Measurements from ENCODE around the gene IFRD1. TPM values are rescaled to one million over a fixed set of nuclear protein-coding genes. Genes with fewer than 3 reads are reported as not detected.

Gene IFRD1
- total RNA-seq, 2 experiments from 2014 or later = 198 to 205 TPM

DNA sequence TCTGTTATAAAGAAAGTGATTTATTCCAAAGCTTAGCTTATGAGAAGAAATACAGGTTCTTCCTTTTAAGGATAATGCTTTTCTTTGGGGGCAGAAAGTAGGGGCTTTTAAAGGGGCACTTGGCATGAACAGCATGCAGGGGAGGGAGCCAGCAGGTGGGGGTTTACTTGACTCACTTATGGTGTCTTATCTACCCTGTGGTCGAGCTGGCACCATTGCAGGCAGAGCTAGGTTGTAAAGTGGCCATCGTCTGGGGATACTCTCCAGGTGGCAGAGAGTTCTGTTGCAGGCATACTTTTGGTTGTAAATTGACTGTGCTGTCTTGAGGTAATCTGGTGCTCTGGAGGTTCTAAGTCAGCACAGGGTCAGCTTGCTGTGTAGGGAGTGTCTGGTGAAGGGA, 26.3 kb upstream of the IFRD1 start:
- Mint-ChIP-seq H3K27me3 (no peaks in the 10 kb centered on the region), H3K4me1 (ENCODE audit: low read depth) (peaks cover 24% of the 10 kb centered on the region), H3K36me3 (ENCODE audit: low read depth) (no peaks in the 10 kb centered on the region), H3K9me3 (no peaks in the 10 kb centered on the region), H3K4me3 (no peak overlapping the region), H3K27ac (no peak overlapping the region)
- CTCF ChIA-PET = no interaction called here
- ATAC-seq (ENCODE audit: poor library complexity) = no peak
- Histone ChIP-seq H3K27ac (ENCODE audit: low read depth in 1 of 2, low read length in 2 of 2) (no peak overlapping the region), H3K36me3 (ENCODE audit: insufficient read depth, low read length) (no peaks in the 10 kb centered on the region), H3K4me3 (ENCODE audit: low read length) (no peak overlapping the region), H3K27me3 (ENCODE audit: control insufficient read depth in 1 of 2, insufficient read depth in 2 of 2, low read length in 2 of 2) (no peaks in the 10 kb centered on the region), H3K4me1 (ENCODE audit: insufficient read depth, low read length) (peaks cover 15% of the 10 kb centered on the region), H3K9me3 (ENCODE audit: control insufficient read depth in 1 of 2, insufficient read depth in 1 of 2, low read length in 2 of 2) (no peaks in the 10 kb centered on the region)
- TF ChIP-seq, protein P1, sequence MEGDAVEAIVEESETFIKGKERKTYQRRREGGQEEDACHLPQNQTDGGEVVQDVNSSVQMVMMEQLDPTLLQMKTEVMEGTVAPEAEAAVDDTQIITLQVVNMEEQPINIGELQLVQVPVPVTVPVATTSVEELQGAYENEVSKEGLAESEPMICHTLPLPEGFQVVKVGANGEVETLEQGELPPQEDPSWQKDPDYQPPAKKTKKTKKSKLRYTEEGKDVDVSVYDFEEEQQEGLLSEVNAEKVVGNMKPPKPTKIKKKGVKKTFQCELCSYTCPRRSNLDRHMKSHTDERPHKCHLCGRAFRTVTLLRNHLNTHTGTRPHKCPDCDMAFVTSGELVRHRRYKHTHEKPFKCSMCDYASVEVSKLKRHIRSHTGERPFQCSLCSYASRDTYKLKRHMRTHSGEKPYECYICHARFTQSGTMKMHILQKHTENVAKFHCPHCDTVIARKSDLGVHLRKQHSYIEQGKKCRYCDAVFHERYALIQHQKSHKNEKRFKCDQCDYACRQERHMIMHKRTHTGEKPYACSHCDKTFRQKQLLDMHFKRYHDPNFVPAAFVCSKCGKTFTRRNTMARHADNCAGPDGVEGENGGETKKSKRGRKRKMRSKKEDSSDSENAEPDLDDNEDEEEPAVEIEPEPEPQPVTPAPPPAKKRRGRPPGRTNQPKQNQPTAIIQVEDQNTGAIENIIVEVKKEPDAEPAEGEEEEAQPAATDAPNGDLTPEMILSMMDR (IDR thresholded peaks at IDR 0.05) = no peak
- intact Hi-C loops (cut with DNase I, micrococcal nuclease) = no loop called here
- POLR2A ChIA-PET = no interaction called here
- no peak for DNase-seq

GRCh38 chr7:112427984-112428383, 22.3 kb upstream of the IFRD1 start:
- ChIA-PET CTCF (no interaction called here), POLR2A (no interaction called here)
- H3K4me1 Mint-ChIP-seq (ENCODE audit: low read depth) = peaks cover 9% of the 10 kb centered on the region
- DNase-seq (no peak), ATAC-seq (ENCODE audit: poor library complexity) (no peak)
- Histone ChIP-seq H3K9me3 (ENCODE audit: control insufficient read depth in 1 of 2, insufficient read depth in 1 of 2, low read length in 2 of 2) (no peaks in the 10 kb centered on the region), H3K4me1 (ENCODE audit: insufficient read depth, low read length) (peaks cover 2% of the 10 kb centered on the region), H3K4me3 (ENCODE audit: low read length) (no peak overlapping the region), H3K36me3 (ENCODE audit: insufficient read depth, low read length) (no peaks in the 10 kb centered on the region), H3K27ac (ENCODE audit: low read depth in 1 of 2, low read length in 2 of 2) (no peak overlapping the region), H3K27me3 (ENCODE audit: control insufficient read depth in 1 of 2, insufficient read depth in 2 of 2, low read length in 2 of 2) (no peaks in the 10 kb centered on the region)
- H3K27ac Mint-ChIP-seq = no peak overlapping the region
- H3K27me3 Mint-ChIP-seq = no peaks in the 10 kb centered on the region
- no peaks in the 10 kb centered on the region for H3K36me3 Mint-ChIP-seq (ENCODE audit: low read depth)
- TF ChIP-seq, protein P1 (IDR thresholded peaks at IDR 0.05) = no peak
- intact Hi-C loops (cut with DNase I, micrococcal nuclease) = no loop called here
- no peaks in the 10 kb centered on the region for H3K9me3 Mint-ChIP-seq
- no peak overlapping the region for H3K4me3 Mint-ChIP-seq

DNA sequence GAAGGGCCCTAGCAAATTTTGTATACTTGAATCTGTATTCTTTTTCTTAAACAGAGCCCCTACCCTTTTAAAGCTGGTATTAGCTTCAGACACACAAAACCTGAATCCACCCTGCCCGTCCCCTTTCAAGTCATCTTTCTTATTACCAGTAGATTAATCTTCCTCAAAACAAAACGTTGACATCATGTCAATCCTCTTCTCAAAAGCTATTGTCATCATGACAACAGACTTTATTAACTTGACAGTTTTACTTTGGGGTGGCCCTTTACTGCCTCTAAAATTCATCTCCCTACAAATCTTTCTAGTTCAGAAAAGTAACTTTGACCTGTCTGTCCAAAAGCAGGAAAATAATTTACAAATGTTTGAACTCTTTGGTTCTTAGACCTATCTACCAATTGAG, 21.5 kb upstream of the IFRD1 start:
- Histone ChIP-seq H3K4me3 (ENCODE audit: low read length) (no peak overlapping the region), H3K36me3 (ENCODE audit: insufficient read depth, low read length) (no peaks in the 10 kb centered on the region), H3K9me3 (ENCODE audit: control insufficient read depth in 1 of 2, insufficient read depth in 1 of 2, low read length in 2 of 2) (no peaks in the 10 kb centered on the region), H3K27me3 (ENCODE audit: control insufficient read depth in 1 of 2, insufficient read depth in 2 of 2, low read length in 2 of 2) (no peaks in the 10 kb centered on the region), H3K4me1 (ENCODE audit: insufficient read depth, low read length) (no peaks in the 10 kb centered on the region), H3K27ac (ENCODE audit: low read depth in 1 of 2, low read length in 2 of 2) (no peak overlapping the region)
- ChIA-PET POLR2A (no interaction called here), CTCF (no interaction called here)
- DNase-seq = no peak
- Mint-ChIP-seq H3K4me3 (no peak overlapping the region), H3K4me1 (ENCODE audit: low read depth) (peaks cover 2% of the 10 kb centered on the region), H3K27me3 (no peaks in the 10 kb centered on the region), H3K27ac (no peak overlapping the region), H3K9me3 (no peaks in the 10 kb centered on the region), H3K36me3 (ENCODE audit: low read depth) (no peaks in the 10 kb centered on the region)
- intact Hi-C loops (cut with DNase I, micrococcal nuclease) = no loop called here
- TF ChIP-seq, protein P1 (IDR thresholded peaks at IDR 0.05) = no peak
- no peak for ATAC-seq (ENCODE audit: poor library complexity)
